ENCODE data around the gene ROPN1L.

DNA sequence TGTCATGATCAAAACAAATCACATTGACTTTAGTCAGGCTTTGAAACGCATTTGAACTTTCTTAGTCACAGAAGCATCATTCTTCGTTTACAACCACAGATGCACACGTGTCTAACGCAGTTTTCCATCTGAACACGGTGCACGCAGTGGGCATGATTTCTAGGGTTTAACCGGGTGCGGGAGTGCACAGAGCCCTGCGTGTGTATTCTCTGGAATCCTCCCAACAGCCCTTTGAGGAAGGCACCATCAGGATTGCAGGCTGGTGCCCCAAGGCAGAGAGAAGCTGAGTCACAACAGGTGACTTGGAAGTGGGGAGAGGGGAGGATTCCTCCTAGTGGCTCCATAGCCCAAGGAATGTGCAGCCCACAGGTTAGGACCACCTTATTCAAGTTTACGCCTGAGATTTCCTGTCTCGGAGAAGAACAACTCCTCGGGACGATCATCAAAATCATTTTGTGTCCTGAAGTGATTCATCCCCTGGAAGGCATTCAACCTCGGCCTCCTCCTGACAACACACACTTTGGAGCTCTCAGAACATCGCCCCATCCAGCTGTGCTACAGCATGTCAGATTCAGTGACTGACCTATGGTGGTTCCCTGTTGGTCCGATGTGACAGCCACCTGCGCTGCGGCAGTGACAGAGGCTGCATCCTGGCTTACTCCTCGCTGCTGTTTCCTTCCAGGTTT lies 13.1 kb downstream of the ROPN1L start:
- TF ChIP-seq POLR2AphosphoS5 (IDR thresholded peaks at IDR 0.05): no peak
- TF ChIP-seq, protein P1, sequence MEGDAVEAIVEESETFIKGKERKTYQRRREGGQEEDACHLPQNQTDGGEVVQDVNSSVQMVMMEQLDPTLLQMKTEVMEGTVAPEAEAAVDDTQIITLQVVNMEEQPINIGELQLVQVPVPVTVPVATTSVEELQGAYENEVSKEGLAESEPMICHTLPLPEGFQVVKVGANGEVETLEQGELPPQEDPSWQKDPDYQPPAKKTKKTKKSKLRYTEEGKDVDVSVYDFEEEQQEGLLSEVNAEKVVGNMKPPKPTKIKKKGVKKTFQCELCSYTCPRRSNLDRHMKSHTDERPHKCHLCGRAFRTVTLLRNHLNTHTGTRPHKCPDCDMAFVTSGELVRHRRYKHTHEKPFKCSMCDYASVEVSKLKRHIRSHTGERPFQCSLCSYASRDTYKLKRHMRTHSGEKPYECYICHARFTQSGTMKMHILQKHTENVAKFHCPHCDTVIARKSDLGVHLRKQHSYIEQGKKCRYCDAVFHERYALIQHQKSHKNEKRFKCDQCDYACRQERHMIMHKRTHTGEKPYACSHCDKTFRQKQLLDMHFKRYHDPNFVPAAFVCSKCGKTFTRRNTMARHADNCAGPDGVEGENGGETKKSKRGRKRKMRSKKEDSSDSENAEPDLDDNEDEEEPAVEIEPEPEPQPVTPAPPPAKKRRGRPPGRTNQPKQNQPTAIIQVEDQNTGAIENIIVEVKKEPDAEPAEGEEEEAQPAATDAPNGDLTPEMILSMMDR (IDR thresholded peaks at IDR 0.05): no peak
